ENCODE measurements around the gene NHERF2.
"Not testable (repeated sequence)": the region's sequence is repeated elsewhere in the genome, so short reads cannot be mapped to it uniquely, and the experiment has no call there.

NHERF2 gene

GRCh38 chr16:2029350-2029749 lies 2.6 kb downstream of the NHERF2 start:
- DNase-seq, result no peak

- DNase-seq, result no peak
These were observed 3.3 kb downstream of the NHERF2 start for GRCh38 chr16:2030036-2030435.

GRCh38 chr16:2031081-2031577 lies 4.4 kb downstream of the NHERF2 start:
- no peak for DNase-seq

- DNase-seq, result no peak
These were observed 5.8 kb downstream of the NHERF2 start for GRCh38 chr16:2032285-2033056.

GRCh38 chr16:2033057-2033908 lies 6.6 kb downstream of the NHERF2 start:
- DNase-seq, result no peak

- DNase-seq, result not testable (repeated sequence)
These were observed 7.4 kb downstream of the NHERF2 start for GRCh38 chr16:2033909-2034695.

DNA sequence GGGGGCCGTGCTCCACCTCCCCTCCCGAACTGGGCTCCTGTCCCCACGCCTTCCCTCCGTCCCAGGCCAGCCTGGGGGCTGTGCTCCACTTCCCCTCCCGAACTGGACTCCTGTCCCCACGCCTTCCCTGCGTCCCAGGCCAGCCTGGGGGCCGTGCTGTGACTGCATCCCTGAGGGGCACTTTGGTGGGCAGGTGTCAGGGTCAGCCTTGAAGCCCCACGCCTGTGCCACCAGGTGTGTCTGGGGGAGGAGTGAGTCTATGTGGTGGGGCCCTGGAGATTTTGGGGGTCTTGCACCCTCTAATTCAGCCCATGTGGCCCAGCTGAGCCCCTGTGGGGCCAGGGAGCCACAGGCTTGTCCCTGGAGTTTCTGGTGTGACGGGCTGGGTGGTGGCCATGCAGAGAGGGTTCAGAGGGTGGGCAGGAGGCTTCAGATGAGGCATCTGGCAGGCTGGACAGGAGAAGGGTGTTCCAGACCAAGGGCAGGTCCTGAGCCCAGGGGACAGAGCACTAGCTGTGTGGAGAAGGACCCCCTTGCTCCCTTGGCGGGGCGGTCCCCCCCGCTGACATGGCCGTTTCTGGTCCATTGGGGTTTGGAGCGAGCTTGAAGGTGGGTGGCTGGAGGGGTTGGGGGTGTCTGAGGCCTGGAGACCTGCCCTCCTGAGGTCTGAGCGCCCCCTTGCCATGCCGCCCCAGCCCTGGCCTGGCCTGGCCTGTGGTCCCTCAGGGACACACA lies 8.2 kb downstream of the NHERF2 start:
- DNase-seq, result no peak

GRCh38 chr16:2035431-2036199 lies 8.9 kb downstream of the NHERF2 start:
- DNase-seq, result no peak

DNA sequence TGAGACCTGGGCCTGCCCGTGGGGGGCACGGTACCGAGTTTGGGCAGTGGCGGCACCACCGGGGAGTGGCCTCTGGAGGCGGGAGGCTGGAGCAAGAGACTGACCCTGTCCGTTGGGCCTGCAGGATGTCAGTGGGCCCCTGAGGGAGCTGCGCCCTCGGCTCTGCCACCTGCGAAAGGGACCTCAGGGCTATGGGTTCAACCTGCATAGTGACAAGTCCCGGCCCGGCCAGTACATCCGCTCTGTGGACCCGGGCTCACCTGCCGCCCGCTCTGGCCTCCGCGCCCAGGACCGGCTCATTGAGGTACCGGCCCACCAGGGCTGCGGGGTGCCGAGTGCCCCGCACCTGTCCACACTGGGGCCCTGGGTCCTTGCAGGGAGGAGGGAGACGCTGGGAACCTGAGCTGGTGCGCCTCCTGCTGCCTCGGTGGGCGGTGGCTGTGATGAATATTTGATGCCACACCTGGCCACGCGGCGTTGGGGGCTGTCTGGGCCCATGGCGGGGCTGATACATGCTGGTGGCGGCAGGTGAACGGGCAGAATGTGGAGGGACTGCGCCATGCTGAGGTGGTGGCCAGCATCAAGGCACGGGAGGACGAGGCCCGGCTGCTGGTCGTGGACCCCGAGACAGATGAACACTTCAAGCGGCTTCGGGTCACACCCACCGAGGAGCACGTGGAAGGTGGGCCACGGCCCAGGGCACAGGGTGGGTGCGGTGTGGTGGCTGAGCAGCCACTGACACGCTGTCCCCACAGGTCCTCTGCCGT lies 9.7 kb downstream of the NHERF2 start:
- DNase-seq, result no peak

DNA sequence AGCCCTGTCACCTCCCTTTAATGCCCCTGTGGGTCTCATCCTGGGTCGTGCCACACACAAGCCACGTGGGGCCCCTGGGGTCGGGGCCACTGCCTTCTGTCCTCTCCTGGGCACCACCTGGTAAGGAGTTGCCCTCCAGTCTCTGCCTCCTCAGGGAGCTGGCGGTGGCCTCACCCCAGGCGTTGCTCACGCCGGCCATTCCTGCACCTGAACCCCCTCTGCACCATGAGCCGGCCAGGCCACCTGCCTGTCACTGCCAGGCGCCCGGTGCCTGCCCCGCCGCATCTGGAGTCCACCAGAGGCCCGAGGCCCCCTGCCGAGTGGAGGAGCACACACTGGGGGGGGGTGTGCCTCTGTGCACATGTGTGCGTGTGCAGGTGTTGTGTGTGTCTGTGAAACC lies 10.4 kb downstream of the NHERF2 start:
- DNase-seq, result no peak

DNA sequence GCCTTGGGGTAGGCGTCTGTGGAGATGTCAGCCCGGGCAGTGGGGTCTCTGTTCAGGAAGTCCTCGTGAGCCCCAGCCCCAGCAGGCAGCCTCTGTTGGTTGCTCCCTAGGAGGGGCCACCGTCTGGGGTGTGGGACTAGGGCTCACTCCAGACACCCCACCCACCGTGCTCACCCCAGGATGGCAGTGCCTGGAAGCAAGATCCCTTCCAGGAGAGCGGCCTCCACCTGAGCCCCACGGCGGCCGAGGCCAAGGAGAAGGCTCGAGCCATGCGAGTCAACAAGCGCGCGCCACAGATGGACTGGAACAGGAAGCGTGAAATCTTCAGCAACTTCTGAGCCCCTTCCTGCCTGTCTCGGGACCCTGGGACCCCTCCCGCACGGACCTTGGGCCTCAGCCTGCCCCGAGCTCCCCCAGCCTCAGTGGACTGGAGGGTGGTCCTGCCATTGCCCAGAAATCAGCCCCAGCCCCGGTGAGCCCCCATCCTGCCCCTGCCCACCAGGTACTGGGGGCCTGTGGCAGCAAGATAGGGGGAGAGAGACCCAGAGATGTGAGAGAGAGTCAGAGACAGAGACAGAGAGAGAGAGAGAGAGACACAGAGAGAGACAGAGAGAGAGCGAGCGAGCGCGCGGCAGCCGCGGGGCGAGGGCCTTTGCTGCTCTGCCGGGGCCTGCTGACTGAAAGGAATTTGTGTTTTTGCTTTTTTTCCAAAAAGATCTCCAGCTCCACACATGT lies 11.1 kb downstream of the NHERF2 start:
- no peak for DNase-seq

GRCh38 chr16:2038382-2039231 lies 11.9 kb downstream of the NHERF2 start:
- no peak for DNase-seq

GRCh38 chr16:2039274-2040031 lies 12.8 kb downstream of the NHERF2 start:
- no peak for DNase-seq

GRCh38 chr16:2040041-2040786 lies 13.5 kb downstream of the NHERF2 start:
- no peak for DNase-seq

- no peak for DNase-seq
These were observed 14.3 kb downstream of the NHERF2 start for GRCh38 chr16:2040787-2041522.

DNA sequence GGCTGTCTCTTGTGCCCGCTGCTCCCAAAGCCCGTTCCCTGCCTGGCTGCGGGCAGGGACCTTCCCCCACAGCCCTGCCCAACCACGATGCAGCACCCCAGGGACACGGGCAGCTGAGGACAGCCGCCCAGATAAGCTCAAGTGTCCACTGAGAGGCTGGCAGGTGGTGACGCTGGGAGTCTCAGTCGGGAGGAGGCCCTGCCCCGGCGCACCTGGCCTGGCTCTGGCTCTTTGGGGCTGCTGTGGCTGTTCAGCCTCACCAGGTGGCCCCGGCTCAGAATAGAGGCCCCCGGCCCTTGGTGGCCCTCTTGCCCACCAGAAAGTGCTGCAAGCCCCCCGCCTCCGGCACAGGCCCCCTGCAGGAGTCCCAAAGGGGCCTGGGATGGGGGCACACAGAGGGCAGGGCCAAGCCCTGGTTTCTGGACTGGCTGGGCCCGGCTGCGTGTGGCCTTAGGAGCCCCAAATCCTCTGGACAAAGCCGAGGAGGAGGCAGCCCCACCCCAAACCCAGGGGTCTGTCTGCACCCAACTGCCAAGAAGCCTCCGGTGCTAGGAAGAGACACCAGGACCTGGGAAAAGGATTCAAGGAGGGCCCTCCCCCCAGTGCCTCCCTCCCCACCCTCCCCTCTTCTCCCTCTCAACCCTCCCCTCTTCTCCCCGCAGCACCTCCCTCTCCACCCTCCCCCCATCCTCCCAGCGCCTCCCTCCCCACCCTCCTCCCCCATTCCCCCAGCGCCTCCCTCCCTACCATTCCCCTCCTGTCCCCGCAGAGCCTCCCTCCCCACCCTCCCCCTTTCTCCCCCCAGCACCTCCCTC lies 15.7 kb downstream of the NHERF2 start:
- DNase-seq, result no peak

All from MV-4-11 (cell line).